Left renal pelvis (tissue), 4 donors: ENCODE data around the gene PRKN. TPM values are rescaled to one million over a fixed set of nuclear protein-coding genes. Genes with fewer than 3 reads are reported as not detected.

Source experiments
- DNase-seq, 4 donors: peaks; one replicate each; pipeline ENCODE4 v3.0.0-alpha.2; 2013; ENCODE audit warnings: low read depth in 4 of 4, low spot score in 3 of 4
- polyA plus RNA-seq, 4 donors: library from polyadenylated mRNA; unstranded; fragments of 120-200 nt; gene quantifications; one replicate each; pipeline ENCODE4 v1.2.1, GENCODE V29; 2013; ENCODE audit not compliant: insufficient read length in 4 of 4

Gene PRKN
- polyA plus RNA-seq, 4 donors: 1.5 to 11.9 (median 9.8) TPM

DNA sequence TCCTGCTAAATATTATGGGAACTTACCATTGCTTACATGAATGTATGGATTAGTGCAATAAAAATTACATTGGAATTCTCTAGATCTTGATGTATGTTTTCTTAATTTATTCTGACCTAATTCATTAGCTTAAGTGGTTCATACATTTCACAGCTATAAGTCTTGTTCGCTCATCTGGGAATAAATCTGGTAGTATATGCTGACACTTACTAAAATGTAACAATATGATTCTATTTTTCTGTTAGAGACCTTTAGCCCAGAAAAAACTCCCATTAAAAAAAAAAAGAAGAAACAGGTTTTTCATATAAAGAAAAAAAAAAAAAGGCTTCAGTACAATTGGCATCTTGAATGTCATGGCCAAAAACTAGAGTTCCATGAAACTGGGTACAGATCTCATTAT is 1059.6 kb downstream of the PRKN start:
- no peak for DNase-seq

DNA sequence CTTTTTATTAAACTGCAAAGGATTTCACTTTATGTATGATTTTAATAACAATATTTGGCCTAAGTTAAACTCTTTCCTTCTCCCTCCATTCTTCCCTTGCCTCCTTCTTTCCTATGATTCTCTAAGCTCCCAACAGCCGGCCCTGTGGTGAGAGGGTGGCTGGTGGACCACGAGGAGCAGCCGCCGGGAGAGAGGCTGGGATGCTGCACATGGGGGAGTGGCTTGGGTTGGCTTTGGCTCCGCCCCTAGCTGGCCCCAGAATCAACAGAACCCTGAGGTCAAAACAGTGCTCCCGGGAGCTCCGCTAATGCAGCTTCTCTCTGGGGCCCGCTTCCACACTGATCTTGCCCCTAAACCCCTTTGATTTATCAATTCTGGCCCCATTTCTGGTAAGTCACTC is 1063.9 kb downstream of the PRKN start:
- DNase-seq: no peak

GRCh38 chr6:161660666-161661571 is 1066.6 kb downstream of the PRKN start:
- DNase-seq: no peak

DNA sequence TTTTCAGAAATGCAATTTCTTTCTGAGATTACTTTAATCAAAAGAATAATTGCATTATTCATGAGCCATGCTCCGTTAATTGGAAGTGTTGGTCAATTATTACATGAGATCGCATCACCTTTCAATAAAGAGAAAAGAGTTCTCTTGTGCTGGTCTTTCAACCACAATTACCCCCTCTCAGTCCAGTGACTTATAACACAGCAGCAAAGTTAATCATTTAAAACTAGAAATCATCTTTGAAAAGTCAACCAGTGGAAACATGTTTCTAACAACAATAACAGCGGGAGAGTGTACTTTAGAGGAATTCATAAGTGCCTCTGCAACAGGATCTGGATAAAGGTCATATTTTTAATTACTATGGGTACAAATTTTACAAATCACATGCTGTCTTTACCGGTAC is 1069.4 kb downstream of the PRKN start:
- DNase-seq: peak in 1 of 4 donors; percentile 35

GRCh38 chr6:161654209-161654608 is 1073.4 kb downstream of the PRKN start:
- no peak for DNase-seq

DNA sequence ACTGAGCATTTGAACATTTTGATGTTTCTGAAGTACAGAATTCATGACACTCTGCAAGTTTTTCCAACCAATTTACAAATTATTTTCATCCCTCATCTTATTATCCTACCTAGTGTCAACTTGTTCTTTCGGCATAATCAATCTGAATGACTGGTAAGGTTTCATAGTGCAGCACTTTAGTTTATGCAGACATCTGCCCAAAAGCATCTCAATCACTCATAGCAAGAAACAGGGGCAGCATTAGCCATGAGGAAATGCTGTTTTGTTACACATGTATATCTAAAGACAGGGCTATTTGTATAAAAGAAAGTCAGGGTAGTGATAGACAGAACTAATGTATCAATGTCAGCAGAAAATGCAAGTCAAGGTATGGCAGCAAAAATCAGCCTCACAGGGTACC is 1075.6 kb downstream of the PRKN start:
- no peak for DNase-seq

- DNase-seq: no peak
Measured at GRCh38 chr6:161649841-161650240, 1077.7 kb downstream of the PRKN start.

DNA sequence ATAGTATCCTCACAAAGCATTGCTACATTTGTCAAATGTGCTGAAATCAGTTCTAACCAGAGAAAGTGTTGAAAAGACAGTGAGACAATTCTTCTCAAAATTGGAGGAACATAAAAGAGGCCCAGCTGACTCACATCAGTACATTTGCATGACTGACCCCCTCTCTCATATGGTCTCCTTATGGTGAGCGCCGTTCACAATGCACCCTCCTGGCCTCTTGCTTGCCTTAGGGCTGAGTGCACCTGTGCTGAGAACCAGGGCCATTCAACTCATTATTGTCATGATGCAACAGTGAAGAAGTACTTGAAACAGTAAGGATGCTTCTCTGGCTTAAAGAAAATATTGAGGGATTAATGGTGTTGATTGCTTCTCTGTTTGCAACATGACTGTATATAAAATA is 1078.5 kb downstream of the PRKN start:
- DNase-seq: no peak

DNA sequence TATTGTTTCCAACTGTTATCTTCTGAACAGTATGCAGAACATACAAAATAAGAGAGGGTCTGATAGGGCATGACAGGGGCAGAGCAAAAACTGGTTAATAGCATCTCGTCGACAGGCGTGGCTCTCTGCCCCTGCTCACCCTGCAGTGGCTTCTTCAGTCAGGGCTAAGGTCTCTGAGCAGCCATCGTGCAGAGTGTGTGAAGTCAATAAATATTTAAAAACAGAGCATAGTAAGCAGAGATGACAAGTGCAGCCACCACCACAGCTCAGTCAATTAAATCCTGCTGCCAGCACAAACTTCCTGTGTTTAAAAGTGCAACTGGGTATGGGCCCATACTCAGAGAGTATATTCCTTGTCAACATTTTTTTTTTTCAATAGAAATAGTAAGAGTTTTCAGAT is 1080.3 kb downstream of the PRKN start:
- DNase-seq: no peak

DNA sequence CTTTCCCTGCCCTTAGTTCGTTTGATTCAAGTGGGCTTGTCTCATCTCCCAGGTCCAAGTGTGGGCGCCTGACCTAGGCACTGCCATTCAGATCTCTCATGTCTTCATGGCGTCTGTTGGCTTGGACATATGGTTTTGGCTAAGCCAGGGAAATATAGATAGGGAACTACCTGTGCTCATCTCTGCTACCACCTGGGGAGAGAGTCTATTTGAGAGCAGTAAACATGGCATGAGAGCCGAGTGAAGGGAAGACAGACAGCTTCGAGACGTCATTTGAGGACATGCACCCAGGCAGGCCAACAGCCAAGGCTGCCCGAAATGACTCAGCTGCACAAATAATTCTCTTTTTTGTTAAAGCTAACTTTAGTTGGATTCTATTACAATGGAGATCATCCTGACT is 1083.0 kb downstream of the PRKN start:
- DNase-seq: no peak

GRCh38 chr6:161641175-161641574 is 1086.4 kb downstream of the PRKN start:
- DNase-seq: no peak

DNA sequence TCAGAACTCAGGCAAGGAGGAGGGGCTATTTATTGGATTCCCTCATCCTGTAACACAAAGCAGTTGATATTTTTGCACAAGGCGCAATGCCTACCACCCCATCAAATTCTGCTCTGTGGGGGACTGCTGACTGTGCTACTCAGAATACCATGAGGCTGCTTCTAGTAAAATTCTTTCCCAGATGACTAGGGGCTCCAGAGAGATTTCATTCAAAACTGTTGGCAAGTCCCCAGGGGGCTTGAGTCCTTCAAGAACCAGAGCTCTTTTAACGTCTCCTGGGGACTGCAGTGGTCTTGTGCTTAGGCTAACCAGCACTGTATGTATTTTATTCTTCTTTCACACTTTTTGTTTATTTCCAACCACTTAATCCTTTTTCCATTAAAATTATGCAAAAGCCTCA is 1087.8 kb downstream of the PRKN start:
- no peak for DNase-seq

DNA sequence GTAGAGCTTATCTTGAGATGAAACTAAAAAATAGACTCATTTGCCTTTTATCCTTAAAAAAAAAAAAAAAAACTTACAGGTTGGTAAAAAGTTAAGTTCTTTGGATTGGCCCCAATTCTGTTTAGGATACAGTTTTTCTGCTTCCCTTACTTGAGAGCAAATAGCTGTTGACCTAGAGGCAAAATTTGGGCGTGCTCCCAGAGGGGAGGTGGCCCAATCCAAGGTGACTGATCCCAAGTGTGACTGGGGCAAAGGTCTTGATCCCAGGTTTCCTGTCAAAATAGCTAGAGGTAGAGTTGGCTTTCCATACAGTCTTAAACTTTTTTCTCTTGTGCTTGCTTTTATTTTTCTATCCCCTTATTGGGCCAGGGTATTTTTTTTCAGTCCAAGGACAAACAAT is 1089.9 kb downstream of the PRKN start:
- DNase-seq: no peak

GRCh38 chr6:161636882-161637430 is 1090.6 kb downstream of the PRKN start:
- DNase-seq: no peak

- DNase-seq: no peak
Measured at GRCh38 chr6:161635975-161636374, 1091.6 kb downstream of the PRKN start.

DNA sequence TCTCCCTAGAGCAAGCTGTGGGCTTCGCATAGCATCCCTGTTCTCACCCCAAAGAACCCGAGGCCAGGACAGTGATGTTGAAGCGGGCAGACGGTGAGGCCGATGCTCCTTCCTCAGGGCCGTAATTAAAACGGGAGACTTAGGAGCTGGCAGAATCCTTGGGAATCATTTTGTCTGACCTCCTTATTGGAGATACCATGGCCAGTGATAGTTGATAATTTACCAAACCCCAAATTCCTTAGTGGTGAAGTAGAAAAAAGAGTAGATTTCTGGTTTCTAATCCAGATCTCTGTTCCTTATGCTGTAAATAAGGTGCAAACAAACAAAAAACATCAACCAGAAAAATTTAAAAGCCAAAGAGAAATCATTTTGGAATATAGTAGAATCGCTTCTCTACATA is 1092.7 kb downstream of the PRKN start:
- DNase-seq: no peak

DNA sequence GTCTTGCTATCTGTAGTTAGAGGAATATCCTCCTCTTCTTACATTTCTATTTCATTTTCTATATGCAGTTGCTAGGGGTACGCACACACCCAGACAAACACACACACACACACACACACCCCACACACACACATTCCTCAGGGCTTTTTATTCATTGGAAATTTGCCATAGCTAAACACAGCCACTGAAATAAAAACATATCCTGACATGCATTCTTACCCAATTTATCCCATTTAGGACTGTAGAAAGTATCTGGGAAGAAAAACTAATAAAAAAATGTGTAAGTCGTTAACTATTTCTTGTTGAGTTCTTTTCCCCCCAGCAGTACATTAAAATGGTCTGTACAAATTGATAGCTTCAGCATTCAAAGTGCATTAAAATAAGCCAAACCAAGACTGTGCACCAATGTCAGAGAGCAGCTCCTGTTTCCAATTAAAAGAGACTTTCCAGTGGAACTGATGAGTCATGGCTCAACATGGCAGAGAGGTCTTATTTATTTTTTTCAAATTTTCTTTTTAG is 1095.8 kb downstream of the PRKN start:
- no peak for DNase-seq

GRCh38 chr6:161630674-161631073 is 1096.9 kb downstream of the PRKN start:
- no peak for DNase-seq

- DNase-seq: no peak
Measured at GRCh38 chr6:161626132-161626676, 1101.4 kb downstream of the PRKN start.

DNA sequence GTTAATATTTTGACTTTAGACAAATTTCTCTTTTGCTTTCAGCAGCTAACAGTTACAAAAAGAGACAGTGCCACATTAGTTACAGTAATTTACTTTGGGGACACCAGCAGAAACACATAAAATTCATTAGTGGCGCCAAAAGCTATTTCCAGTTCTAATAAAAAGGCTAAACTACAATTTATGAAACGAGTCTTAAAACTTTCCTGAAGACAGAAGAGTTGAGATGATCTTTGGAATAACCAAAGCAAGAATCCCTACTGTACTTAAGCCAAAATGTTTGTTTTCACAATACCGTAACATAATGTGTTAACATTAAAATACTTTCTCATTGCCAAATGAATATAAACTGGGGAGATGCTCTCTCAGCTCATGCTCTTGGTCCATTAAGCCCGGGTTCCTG is 1103.5 kb downstream of the PRKN start:
- no peak for DNase-seq

GRCh38 chr6:161622779-161623178 is 1104.8 kb downstream of the PRKN start:
- no peak for DNase-seq
